Measurements from ENCODE around the gene POU5F1. TPM values are rescaled to one million over a fixed set of nuclear protein-coding genes. Genes with fewer than 3 reads are reported as not detected.

POU5F1 gene
- total RNA-seq, 4 donors from 2014 or later: 0.58 to 3.4 (median 1.1) TPM; not detected in 1

DNA sequence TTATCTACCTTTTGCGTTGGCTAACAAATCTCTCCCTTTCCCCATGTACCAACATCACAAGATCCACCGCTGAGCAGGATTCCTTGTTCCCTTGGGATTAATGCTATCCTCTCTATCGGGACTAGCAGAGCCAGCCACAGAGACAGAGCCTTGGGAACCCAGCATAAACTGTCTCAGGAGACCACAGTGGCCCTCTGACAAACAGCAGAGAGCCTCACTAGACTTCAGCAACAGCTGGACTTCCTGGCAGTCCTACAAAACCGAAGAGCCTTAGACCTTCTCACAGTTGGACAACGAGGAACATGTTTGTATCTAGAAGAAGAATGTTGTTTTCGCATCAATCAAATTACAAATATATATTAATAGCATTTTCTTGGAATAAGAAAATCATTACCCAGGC lies 39.6 kb upstream of the POU5F1 start:
- H3K4me3 ChIP-seq: no peak overlapping the region
- ATAC-seq: no peak
- no peaks in the 10 kb centered on the region for H3K9me3 ChIP-seq
- no peaks in the 10 kb centered on the region for H3K36me3 ChIP-seq
- peaks cover 9% of the 10 kb centered on the region for H3K27me3 ChIP-seq
- H3K4me1 ChIP-seq: no peaks in the 10 kb centered on the region
- WGBS, 2 donors (ENCODE audit: low coverage in 1 of 2): 26 to 53% methylated on average over 5 of the region's 6 CpGs
- TF ChIP-seq, protein P1, sequence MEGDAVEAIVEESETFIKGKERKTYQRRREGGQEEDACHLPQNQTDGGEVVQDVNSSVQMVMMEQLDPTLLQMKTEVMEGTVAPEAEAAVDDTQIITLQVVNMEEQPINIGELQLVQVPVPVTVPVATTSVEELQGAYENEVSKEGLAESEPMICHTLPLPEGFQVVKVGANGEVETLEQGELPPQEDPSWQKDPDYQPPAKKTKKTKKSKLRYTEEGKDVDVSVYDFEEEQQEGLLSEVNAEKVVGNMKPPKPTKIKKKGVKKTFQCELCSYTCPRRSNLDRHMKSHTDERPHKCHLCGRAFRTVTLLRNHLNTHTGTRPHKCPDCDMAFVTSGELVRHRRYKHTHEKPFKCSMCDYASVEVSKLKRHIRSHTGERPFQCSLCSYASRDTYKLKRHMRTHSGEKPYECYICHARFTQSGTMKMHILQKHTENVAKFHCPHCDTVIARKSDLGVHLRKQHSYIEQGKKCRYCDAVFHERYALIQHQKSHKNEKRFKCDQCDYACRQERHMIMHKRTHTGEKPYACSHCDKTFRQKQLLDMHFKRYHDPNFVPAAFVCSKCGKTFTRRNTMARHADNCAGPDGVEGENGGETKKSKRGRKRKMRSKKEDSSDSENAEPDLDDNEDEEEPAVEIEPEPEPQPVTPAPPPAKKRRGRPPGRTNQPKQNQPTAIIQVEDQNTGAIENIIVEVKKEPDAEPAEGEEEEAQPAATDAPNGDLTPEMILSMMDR (IDR thresholded peaks at IDR 0.05): no peak
- TF ChIP-seq POLR2AphosphoS5 (IDR thresholded peaks at IDR 0.05) (no peak), POLR2A (IDR thresholded peaks at IDR 0.05) (no peak), EP300 (IDR thresholded peaks at IDR 0.05) (no peak)
- H3K27ac ChIP-seq: no peak overlapping the region

DNA sequence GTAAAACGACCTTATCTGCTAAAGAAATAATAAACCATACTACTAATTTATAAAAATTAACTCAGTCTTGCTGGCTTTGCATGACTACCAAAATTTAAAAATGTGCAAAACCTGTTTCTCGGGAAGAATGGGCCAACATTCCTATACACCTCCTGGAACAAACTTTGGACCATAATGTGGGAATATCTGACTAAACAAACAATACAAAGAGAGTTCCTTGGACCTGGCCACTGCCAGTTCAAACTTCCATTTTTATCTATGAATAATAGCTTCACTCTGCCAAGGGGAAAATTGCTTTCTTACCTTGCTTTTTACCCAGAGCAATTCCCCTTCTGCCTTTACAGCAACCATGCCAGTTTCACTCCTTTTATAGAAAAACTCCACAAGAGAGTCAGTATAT lies 38.7 kb upstream of the POU5F1 start:
- ATAC-seq: no peak
- TF ChIP-seq POLR2A (IDR thresholded peaks at IDR 0.05) (no peak), EP300 (IDR thresholded peaks at IDR 0.05) (no peak), POLR2AphosphoS5 (IDR thresholded peaks at IDR 0.05) (no peak)
- TF ChIP-seq, protein P1 (IDR thresholded peaks at IDR 0.05): no peak
- no peaks in the 10 kb centered on the region for H3K9me3 ChIP-seq
- H3K27me3 ChIP-seq: peaks cover 9% of the 10 kb centered on the region
- no peak overlapping the region for H3K4me3 ChIP-seq
- H3K4me1 ChIP-seq: peaks cover 0 to 7% (median 0%) of the 10 kb centered on the region in 3 donors
- no peaks in the 10 kb centered on the region for H3K36me3 ChIP-seq
- WGBS, 2 donors (ENCODE audit: low coverage in 1 of 2): 37 to 69% methylated on average over 2 of the region's 2 CpGs
- no peak overlapping the region for H3K27ac ChIP-seq

DNA sequence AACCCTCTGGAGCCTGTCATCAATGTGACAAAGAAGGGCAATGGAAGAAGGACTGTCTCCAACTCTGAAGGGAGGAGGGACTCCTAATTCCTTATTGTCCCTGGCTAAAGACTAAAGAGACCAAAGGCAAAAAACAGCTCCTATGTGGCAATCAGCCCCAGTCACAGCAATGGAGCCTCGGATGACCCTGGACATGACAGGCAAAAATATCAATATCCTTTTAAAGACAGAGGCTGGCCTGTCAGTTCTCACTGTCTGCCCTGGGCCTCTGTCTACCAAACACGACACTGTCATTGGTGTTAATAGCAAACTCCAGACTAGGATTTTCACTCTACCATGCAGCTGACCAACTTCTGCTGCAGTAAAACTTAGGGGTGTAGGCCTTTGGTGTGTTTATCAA lies 38.0 kb upstream of the POU5F1 start:
- TF ChIP-seq, protein P1 (IDR thresholded peaks at IDR 0.05): no peak
- TF ChIP-seq POLR2AphosphoS5 (IDR thresholded peaks at IDR 0.05) (no peak), POLR2A (IDR thresholded peaks at IDR 0.05) (no peak), EP300 (IDR thresholded peaks at IDR 0.05) (no peak)
- Histone ChIP-seq H3K36me3 (no peaks in the 10 kb centered on the region), H3K27ac (no peak overlapping the region), H3K27me3 (peaks cover 9% of the 10 kb centered on the region), H3K4me1 (peaks cover 0 to 10% (median under 1%) of the 10 kb centered on the region in 3 donors), H3K4me3 (no peak overlapping the region), H3K9me3 (no peaks in the 10 kb centered on the region)
- WGBS, 2 donors (ENCODE audit: low coverage in 1 of 2): 77 to 86% methylated on average over 2 of the region's 2 CpGs
- no peak for ATAC-seq

DNA sequence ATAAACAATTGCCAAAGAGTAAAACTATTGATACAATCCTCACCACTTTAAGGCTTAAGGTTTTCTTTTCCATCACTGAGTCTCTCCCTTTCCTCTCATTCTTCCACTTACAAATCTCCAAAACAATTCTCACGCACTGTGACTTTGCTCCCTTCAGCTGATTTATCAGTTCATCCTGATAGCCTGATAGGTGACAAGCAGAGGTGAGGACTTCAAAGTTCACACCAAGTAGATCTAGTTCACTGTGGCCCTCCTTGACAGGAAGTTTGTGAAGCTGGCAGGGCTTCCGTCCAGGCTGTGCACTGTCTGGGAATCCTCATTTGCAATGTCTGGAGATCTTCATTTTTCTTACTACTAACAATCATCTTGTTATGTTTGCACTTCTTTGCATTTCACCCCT lies 35.2 kb upstream of the POU5F1 start:
- TF ChIP-seq, protein P1 (IDR thresholded peaks at IDR 0.05): no peak
- TF ChIP-seq POLR2A (IDR thresholded peaks at IDR 0.05) (no peak), POLR2AphosphoS5 (IDR thresholded peaks at IDR 0.05) (no peak), EP300 (IDR thresholded peaks at IDR 0.05) (no peak)
- Histone ChIP-seq H3K36me3 (no peaks in the 10 kb centered on the region), H3K4me3 (no peak overlapping the region), H3K4me1 (peaks cover 4 to 23% (median 10%) of the 10 kb centered on the region in 3 donors), H3K27me3 (no peaks in the 10 kb centered on the region), H3K9me3 (no peaks in the 10 kb centered on the region), H3K27ac (no peak overlapping the region)
- 70 to 88% methylated on average over 2 of the region's 2 CpGs for WGBS, 2 donors (ENCODE audit: low coverage in 1 of 2)
- no peak for ATAC-seq

DNA sequence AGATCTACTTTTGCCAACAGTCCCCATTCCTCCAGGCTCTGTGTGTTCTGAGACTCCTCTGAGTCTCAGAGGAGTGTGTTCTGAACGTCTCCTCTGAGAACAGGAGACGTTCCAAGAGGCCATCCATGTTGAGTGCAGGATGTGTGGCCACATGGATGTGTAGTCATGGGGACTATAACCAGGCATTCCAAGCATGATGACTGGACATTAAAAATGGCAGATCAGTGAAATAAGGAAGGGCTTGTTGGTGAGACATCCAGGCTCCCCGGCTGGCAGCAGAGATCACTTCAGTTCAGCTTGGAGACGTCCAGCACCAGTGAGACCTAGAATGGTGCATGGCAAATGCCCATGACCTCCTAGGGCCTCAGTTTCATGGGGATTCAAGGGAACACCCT lies 34.3 kb upstream of the POU5F1 start:
- H3K27ac ChIP-seq: peak overlapping the region in 3 of 4 donors; percentile 1 to 77 (median 68)
- H3K9me3 ChIP-seq: no peaks in the 10 kb centered on the region
- H3K27me3 ChIP-seq: no peaks in the 10 kb centered on the region
- peaks cover 4 to 24% (median 10%) of the 10 kb centered on the region in 3 donors for H3K4me1 ChIP-seq
- no peak for TF ChIP-seq POLR2A (IDR thresholded peaks at IDR 0.05)
- TF ChIP-seq POLR2AphosphoS5 (IDR thresholded peaks at IDR 0.05): no peak
- no peak for TF ChIP-seq EP300 (IDR thresholded peaks at IDR 0.05)
- TF ChIP-seq, protein P1 (IDR thresholded peaks at IDR 0.05): no peak
- H3K36me3 ChIP-seq: no peaks in the 10 kb centered on the region
- H3K4me3 ChIP-seq: no peak overlapping the region
- ATAC-seq: no peak
- 50 to 77% methylated on average over 1 to 3 of the region's 4 CpGs for WGBS, 2 donors (ENCODE audit: low coverage in 1 of 2)

All from gastroesophageal sphincter (tissue), 4 donors.